RCC 7860 (cell line): ENCODE results near the gene NCSTN.
"Not testable (repeated sequence)": the region's sequence is repeated elsewhere in the genome, so short reads cannot be mapped to it uniquely, and the experiment has no call there.

ENCODE experiments used
- DNase-seq: peaks from one replicate; pipeline ENCODE4 v3.0.0-alpha.2; 2015; ENCODE audit warnings: low spot score
- FAIRE-seq: peaks from 2 replicates; lab custom pipeline; 2012; peaks lifted over from hg19 to GRCh38; lab: Jason Lieb, UNC

NCSTN gene

GRCh38 chr1:160370561-160371345 lies 27.6 kb downstream of the NCSTN start:
- DNase-seq (no peak), FAIRE-seq (no peak)

GRCh38 chr1:160371346-160371631 lies 28.1 kb downstream of the NCSTN start:
- DNase-seq (no peak), FAIRE-seq (no peak)

GRCh38 chr1:160371756-160372155 lies 28.6 kb downstream of the NCSTN start:
- FAIRE-seq (no peak), DNase-seq (no peak)

GRCh38 chr1:160373696-160374095 lies 30.5 kb downstream of the NCSTN start:
- no peak for FAIRE-seq
- DNase-seq, result no peak

GRCh38 chr1:160374306-160375110 lies 31.3 kb downstream of the NCSTN start:
- FAIRE-seq (no peak), DNase-seq (no peak)

GRCh38 chr1:160375788-160376524 lies 32.8 kb downstream of the NCSTN start:
- peak; percentile 42 for DNase-seq
- no peak for FAIRE-seq

GRCh38 chr1:160376525-160377131 lies 33.4 kb downstream of the NCSTN start:
- FAIRE-seq (no peak), DNase-seq (peak; percentile 48)

- FAIRE-seq (no peak), DNase-seq (no peak)
Measured at GRCh38 chr1:160377585-160378206, 34.5 kb downstream of the NCSTN start.

GRCh38 chr1:160384812-160385211 lies 41.6 kb downstream of the NCSTN start:
- not testable (repeated sequence) for FAIRE-seq

GRCh38 chr1:160388406-160388805 lies 45.2 kb downstream of the NCSTN start:
- FAIRE-seq, DNase-seq: not testable (repeated sequence)

More at GRCh38 chr1:160384812-160385211, 41.6 kb downstream of the NCSTN start:
- DNase-seq, result not testable (repeated sequence)

- FAIRE-seq, result no peak
Measured at GRCh38 chr1:160394673-160395072, 51.5 kb downstream of the NCSTN start.

GRCh38 chr1:160397651-160398050 lies 54.5 kb downstream of the NCSTN start:
- no peak for FAIRE-seq

More at GRCh38 chr1:160394673-160395072, 51.5 kb downstream of the NCSTN start:
- no peak for DNase-seq

GRCh38 chr1:160398823-160399222 lies 55.6 kb downstream of the NCSTN start:
- DNase-seq (no peak), FAIRE-seq (no peak)

More at GRCh38 chr1:160397651-160398050, 54.5 kb downstream of the NCSTN start:
- DNase-seq, result no peak

- DNase-seq (no peak), FAIRE-seq (no peak)
Measured at GRCh38 chr1:160399544-160400222, 56.5 kb downstream of the NCSTN start.

- DNase-seq (no peak), FAIRE-seq (no peak)
Measured at GRCh38 chr1:160400223-160400645, 57.1 kb downstream of the NCSTN start, which contains the start of gene VANGL2. Gene VANGL2, plus strand, starts transcription at chr1:160400564. Its CDS starts 15,274 bp downstream, at chr1:160415838.

- no peak for FAIRE-seq
- no peak for DNase-seq
Measured at GRCh38 chr1:160400646-160401486, 57.7 kb downstream of the NCSTN start.

- FAIRE-seq (no peak), DNase-seq (no peak)
Measured at GRCh38 chr1:160401487-160401805, 58.3 kb downstream of the NCSTN start.

- DNase-seq, result no peak
- FAIRE-seq, result no peak
Measured at GRCh38 chr1:160402001-160402795, 59.0 kb downstream of the NCSTN start.
